Uterus (tissue), 4 donors: ENCODE results near the gene OPRL1. TPM values are rescaled to one million over a fixed set of nuclear protein-coding genes. Genes with fewer than 3 reads are reported as not detected.

ENCODE experiments used
- DNase-seq, 2 donors: peaks; one replicate each; pipeline ENCODE4 v3.0.0-alpha.2; 2019 to 2020
- H3K27ac ChIP-seq, 2 donors: fragments of 200-600 bp; sonication (generic); 1 replicate in 1 of 2; 2 replicates in 1 of 2; pipeline ENCODE4 v1.5.1; 2016 to 2018
- H3K27me3 ChIP-seq, 2 donors: fragments of 200-600 bp; sonication (generic); one replicate each; pipeline ENCODE4 v1.5.1; 2018 to 2019; ENCODE audit warnings: control low read depth in 1 of 2
- H3K36me3 ChIP-seq, 2 donors: fragments of 200-600 bp; sonication (generic); one replicate each; pipeline ENCODE4 v1.5.1; 2019; ENCODE audit warnings: control low read depth in 1 of 2
- H3K4me1 ChIP-seq, 2 donors: fragments of 200-600 bp; sonication (generic); one replicate each; pipeline ENCODE4 v1.5.1; 2018 to 2019; ENCODE audit warnings: control low read depth in 1 of 2
- H3K4me3 ChIP-seq, 2 donors: fragments of 200-600 bp; sonication (generic); 1 replicate in 1 of 2; 2 replicates in 1 of 2; pipeline ENCODE4 v1.5.1; 2018 to 2019; ENCODE audit warnings: mild to moderate bottlenecking in 1 of 2
- H3K9me3 ChIP-seq, 2 donors: fragments of 200-600 bp; sonication (generic); one replicate each; pipeline ENCODE4 v1.5.1; 2019; ENCODE audit warnings: control low read depth in 1 of 2
- POLR2A ChIP-seq, 2 donors: fragments of 450-650 bp; IDR thresholded peaks; one replicate each; pipeline ENCODE4 v1.6.1; 2016; ENCODE audit warnings: antibody characterized with exemption in 2 of 2, mild to moderate bottlenecking in 1 of 2, moderate library complexity in 1 of 2
- intact Hi-C: fragments of 100-400 bp; cut with DNase I; formaldehyde crosslinking; loops from one replicate; pipeline ENCODE4 v1.15.1; 2023; ENCODE audit warnings: low total_unique reads
- total RNA-seq, 4 donors: library from RNA; depleted of rRNA in 3 of 4; stranded (reverse); fragments of >200 nt in 3 of 4; gene quantifications; one replicate each; pipeline versions ENCODE4 v1.1.0 to v1.2.4, GENCODE V29; 2014 to 2023
- TF ChIP-seq, protein P1 (sequence below), 4 experiments: fragments of 200-600 bp in 2 of 4; fragments of 450-650 bp in 2 of 4; sonication (generic) in 2 of 4; IDR thresholded peaks; one replicate each; pipeline ENCODE4 v1.5.1; 2016 to 2019; ENCODE audit warnings: antibody characterized with exemption in 4 of 4, mild to moderate bottlenecking in 2 of 4, moderate library complexity in 1 of 4
- donor health status: DM: yes; HTN: yes; CAD: no.

The OPRL1 gene
- total RNA-seq, 4 donors from 2014 or later, result 0.51 to 1.9 (median 0.64) TPM; not detected in 1

DNA sequence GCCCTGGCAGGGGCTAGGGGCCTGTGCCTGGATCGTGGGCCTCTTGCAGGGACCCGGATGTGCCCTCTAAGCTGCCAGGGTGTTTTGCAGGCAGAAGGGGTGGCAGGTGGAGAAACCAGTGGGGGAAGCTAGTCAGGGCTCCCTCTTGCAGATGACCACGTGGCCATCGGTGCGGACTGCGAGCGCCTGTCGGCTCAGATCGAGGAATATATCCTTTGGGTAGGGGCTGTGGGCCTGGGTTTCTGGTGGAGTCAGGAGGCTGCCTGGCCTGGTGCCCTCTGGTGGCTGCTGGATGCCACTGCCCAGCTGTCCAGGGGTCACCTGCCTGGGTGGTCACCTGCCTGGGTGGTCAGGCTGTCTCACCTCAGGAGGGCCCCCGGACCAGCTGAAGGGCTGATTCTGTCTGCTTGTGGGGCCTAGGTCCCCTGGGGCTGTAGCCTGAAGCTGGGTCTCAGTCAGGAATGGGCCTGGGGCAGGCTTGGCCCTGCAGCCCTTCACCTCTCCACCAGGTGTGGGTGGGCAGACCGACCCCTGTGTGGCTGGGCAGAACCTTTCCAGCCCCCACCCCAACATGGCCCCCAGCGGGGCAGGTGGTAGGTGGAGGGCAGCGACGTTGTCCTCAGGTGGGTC, 10.2 kb upstream of the OPRL1 start:
- Histone ChIP-seq H3K27me3 (no peaks in the 10 kb centered on the region), H3K27ac (no peak overlapping the region), H3K4me3 (no peak overlapping the region), H3K4me1 (peaks cover 0 to 3% of the 10 kb centered on the region in 2 donors), H3K9me3 (no peaks in the 10 kb centered on the region), H3K36me3 (no peaks in the 10 kb centered on the region)
- TF ChIP-seq, protein P1, sequence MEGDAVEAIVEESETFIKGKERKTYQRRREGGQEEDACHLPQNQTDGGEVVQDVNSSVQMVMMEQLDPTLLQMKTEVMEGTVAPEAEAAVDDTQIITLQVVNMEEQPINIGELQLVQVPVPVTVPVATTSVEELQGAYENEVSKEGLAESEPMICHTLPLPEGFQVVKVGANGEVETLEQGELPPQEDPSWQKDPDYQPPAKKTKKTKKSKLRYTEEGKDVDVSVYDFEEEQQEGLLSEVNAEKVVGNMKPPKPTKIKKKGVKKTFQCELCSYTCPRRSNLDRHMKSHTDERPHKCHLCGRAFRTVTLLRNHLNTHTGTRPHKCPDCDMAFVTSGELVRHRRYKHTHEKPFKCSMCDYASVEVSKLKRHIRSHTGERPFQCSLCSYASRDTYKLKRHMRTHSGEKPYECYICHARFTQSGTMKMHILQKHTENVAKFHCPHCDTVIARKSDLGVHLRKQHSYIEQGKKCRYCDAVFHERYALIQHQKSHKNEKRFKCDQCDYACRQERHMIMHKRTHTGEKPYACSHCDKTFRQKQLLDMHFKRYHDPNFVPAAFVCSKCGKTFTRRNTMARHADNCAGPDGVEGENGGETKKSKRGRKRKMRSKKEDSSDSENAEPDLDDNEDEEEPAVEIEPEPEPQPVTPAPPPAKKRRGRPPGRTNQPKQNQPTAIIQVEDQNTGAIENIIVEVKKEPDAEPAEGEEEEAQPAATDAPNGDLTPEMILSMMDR (IDR thresholded peaks at IDR 0.05), result peak in 3 of 4 experiments; percentile 22 to 42 (median 41)
- no peak for TF ChIP-seq POLR2A (IDR thresholded peaks at IDR 0.05)
- no peak for DNase-seq
- intact Hi-C loops, result no loop called here

DNA sequence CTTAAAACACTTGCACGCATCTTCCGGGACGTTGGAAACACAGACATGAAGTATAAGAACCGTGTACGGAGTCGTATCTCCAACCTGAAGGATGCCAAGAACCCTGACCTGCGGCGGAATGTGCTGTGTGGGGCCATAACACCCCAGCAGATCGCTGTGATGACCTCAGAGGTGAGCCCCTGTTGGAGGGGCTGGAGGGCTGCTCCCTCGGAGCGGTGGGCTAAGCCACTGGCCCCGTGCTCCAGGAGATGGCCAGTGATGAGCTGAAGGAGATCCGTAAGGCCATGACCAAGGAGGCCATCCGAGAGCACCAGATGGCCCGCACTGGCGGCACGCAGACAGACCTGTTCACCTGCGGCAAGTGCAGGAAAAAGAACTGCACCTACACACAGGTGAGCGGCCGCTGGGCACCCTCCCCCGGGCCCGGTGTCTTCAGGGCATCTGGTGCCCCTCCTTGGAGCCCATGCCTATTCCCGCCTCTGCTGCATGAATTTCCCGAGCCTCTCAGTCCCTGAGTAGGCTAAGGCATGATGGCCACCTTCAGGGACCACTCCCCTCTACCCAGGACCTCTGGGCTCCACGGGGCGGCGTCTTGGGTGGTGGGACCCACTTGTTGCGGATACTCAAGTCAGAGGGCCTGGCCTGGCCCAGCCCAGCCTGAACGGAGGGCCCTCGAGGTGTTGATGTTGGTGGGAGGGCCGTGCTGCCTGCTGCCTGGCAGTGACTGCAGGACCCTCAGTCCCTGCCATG, 9.5 kb upstream of the OPRL1 start:
- H3K36me3 ChIP-seq, result no peaks in the 10 kb centered on the region
- no peaks in the 10 kb centered on the region for H3K4me1 ChIP-seq

DNA sequence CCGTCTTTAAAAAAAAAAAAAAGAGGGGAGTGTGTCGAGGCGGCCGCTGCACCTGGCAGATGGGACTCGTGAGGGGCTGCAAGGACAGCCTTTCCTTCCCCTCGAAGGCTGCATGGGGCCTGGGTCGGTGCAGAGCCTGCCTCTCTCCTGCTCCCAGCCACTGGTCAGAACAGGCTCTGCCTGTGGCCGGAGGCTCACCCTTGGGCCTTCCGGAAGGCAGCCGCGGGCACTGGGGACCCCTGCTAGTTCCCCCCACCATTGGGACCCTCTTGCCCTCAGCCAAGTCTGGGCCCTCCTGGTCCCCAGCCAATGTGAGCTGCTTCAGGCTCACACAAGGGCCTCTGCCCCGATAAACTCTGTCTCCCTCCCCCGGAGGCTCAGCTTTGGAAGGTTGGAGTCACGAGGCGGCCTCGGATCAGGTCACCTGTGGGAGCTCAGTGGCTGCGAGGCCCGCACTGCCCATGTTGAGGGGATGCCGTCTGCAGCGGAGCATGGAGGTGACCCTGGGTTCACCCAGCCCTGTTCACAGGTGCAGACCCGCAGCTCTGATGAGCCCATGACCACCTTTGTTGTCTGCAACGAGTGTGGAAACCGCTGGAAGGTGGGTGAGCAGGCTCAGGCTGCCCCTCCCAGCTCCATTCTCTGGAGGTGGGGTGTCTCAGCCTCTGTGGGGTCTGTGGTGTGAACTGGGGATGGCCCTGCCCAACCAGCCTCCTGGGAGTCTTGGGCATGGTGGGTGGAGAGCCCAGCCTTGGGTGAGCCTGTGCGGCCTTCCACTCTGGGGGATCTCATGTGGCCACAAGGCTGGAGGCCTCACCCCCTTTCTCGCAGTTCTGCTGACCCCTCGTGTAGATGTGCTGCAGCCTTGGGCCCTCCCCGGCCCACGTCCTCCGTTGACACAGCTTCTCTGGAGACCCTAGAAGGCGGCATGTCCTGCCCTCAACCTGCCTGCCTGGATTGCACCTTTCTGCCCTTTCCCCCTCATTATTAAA, 8.2 kb upstream of the OPRL1 start:
- no peak overlapping the region for H3K27ac ChIP-seq
- TF ChIP-seq POLR2A (IDR thresholded peaks at IDR 0.05), result no peak
- TF ChIP-seq, protein P1 (IDR thresholded peaks at IDR 0.05), result no peak
- no peaks in the 10 kb centered on the region for H3K36me3 ChIP-seq
- no peaks in the 10 kb centered on the region for H3K9me3 ChIP-seq
- intact Hi-C loops, result no loop called here
- DNase-seq, result no peak
- H3K4me1 ChIP-seq, result no peaks in the 10 kb centered on the region
- H3K27me3 ChIP-seq, result no peaks in the 10 kb centered on the region
- H3K4me3 ChIP-seq, result no peak overlapping the region

More for the DNA sequence above, 9.5 kb upstream of the OPRL1 start:
- TF ChIP-seq, protein P1 (IDR thresholded peaks at IDR 0.05), result no peak
- no peak for TF ChIP-seq POLR2A (IDR thresholded peaks at IDR 0.05)
- no peaks in the 10 kb centered on the region for H3K27me3 ChIP-seq
- H3K4me3 ChIP-seq, result no peak overlapping the region
- H3K9me3 ChIP-seq, result no peaks in the 10 kb centered on the region
- intact Hi-C loops, result no loop called here
- H3K27ac ChIP-seq, result no peak overlapping the region
- DNase-seq, result no peak

DNA sequence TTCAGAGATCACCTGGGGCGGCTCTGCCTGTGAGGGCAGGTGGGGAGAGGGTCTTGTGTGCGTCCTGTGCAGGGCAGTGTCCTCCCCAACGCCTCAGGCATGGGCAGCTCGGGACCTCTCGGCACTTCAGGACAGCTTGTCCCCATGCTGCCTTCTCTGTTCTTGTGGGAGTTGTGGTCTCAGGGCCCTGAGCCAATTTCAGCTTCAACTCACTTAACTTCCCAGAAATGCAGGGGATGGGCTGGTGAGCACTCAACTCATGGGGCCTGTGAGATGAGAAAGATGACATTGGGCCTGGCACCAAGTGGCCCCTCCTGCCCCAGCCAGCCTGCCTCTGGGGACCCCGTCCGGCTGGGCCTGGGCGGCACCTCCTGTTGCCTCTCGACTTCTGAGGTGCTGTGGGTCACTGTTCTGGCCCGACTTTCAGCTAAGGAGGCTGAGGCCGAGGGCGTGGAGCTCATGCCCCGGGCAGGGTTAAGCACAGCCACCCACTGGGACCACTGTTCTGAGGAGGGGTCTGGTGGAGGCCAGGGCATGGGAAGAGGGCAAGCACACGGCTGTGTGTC, 7.3 kb upstream of the OPRL1 start:
- H3K36me3 ChIP-seq, result no peaks in the 10 kb centered on the region
- H3K27ac ChIP-seq, result no peak overlapping the region
- H3K4me1 ChIP-seq, result no peaks in the 10 kb centered on the region
- no peak for TF ChIP-seq POLR2A (IDR thresholded peaks at IDR 0.05)
- TF ChIP-seq, protein P1 (IDR thresholded peaks at IDR 0.05), result no peak
- H3K9me3 ChIP-seq, result no peaks in the 10 kb centered on the region
- no peak for DNase-seq
- peaks cover 0 to 2% of the 10 kb centered on the region in 2 donors for H3K27me3 ChIP-seq
- H3K4me3 ChIP-seq, result no peak overlapping the region
- intact Hi-C loops, result no loop called here
